ENCODE data around the gene VSTM5.

Gene VSTM5

GRCh38 chr11:93827363-93827762 is 23.1 kb downstream of the VSTM5 start:
- H3K9me3 Mint-ChIP-seq = no peaks in the 10 kb centered on the region
- H3K4me1 Mint-ChIP-seq = no peaks in the 10 kb centered on the region
- no peaks in the 10 kb centered on the region for H3K36me3 Mint-ChIP-seq (ENCODE audit: low read depth)
- H3K27ac Mint-ChIP-seq = no peak overlapping the region
- TF ChIP-seq CTCF (IDR thresholded peaks at IDR 0.05; ENCODE audit: unreplicated experiment in 3 of 3) = no peak
- no peak overlapping the region for H3K4me3 Mint-ChIP-seq
- peaks cover 11% of the 10 kb centered on the region for H3K27me3 Mint-ChIP-seq (ENCODE audit: low read depth)

- Mint-ChIP-seq H3K27ac (peak overlapping the region in 1 of 3 experiments; percentile 8), H3K9me3 (no peaks in the 10 kb centered on the region), H3K4me1 (peaks cover 5% of the 10 kb centered on the region), H3K36me3 (ENCODE audit: low read depth) (no peaks in the 10 kb centered on the region), H3K4me3 (no peak overlapping the region), H3K27me3 (ENCODE audit: low read depth) (no peaks in the 10 kb centered on the region)
- TF ChIP-seq CTCF (IDR thresholded peaks at IDR 0.05; ENCODE audit: unreplicated experiment in 3 of 3) = no peak
Measured at GRCh38 chr11:93823210-93823609, 27.2 kb downstream of the VSTM5 start.

- TF ChIP-seq CTCF (IDR thresholded peaks at IDR 0.05; ENCODE audit: unreplicated experiment in 3 of 3) = no peak
Measured at GRCh38 chr11:93822359-93822758, 28.1 kb downstream of the VSTM5 start.

GRCh38 chr11:93821617-93822016 is 28.8 kb downstream of the VSTM5 start:
- Mint-ChIP-seq H3K36me3 (ENCODE audit: low read depth) (peaks cover 6% of the 10 kb centered on the region), H3K4me1 (peaks cover 11% of the 10 kb centered on the region), H3K27ac (peak overlapping the region in 2 of 3 experiments; percentile 35 to 90), H3K9me3 (no peaks in the 10 kb centered on the region), H3K4me3 (no peak overlapping the region), H3K27me3 (ENCODE audit: low read depth) (no peaks in the 10 kb centered on the region)
- no peak for TF ChIP-seq CTCF (IDR thresholded peaks at IDR 0.05; ENCODE audit: unreplicated experiment in 3 of 3)

More at GRCh38 chr11:93822359-93822758, 28.1 kb downstream of the VSTM5 start:
- peaks cover 11% of the 10 kb centered on the region for H3K4me1 Mint-ChIP-seq
- H3K4me3 Mint-ChIP-seq = no peak overlapping the region
- no peaks in the 10 kb centered on the region for H3K9me3 Mint-ChIP-seq
- peaks cover 5% of the 10 kb centered on the region for H3K36me3 Mint-ChIP-seq (ENCODE audit: low read depth)
- peak overlapping the region in 1 of 3 experiments; percentile 31 for H3K27ac Mint-ChIP-seq
- no peaks in the 10 kb centered on the region for H3K27me3 Mint-ChIP-seq (ENCODE audit: low read depth)

- Mint-ChIP-seq H3K27ac (peak overlapping the region; percentile 13 to 90 (median 61)), H3K36me3 (ENCODE audit: low read depth) (peaks cover 10% of the 10 kb centered on the region), H3K4me3 (no peak overlapping the region), H3K9me3 (no peaks in the 10 kb centered on the region), H3K4me1 (peaks cover 11% of the 10 kb centered on the region), H3K27me3 (ENCODE audit: low read depth) (no peaks in the 10 kb centered on the region)
- no peak for TF ChIP-seq CTCF (IDR thresholded peaks at IDR 0.05; ENCODE audit: unreplicated experiment in 3 of 3)
Measured at GRCh38 chr11:93820847-93821246, 29.6 kb downstream of the VSTM5 start.

- no peaks in the 10 kb centered on the region for H3K9me3 Mint-ChIP-seq
- no peaks in the 10 kb centered on the region for H3K27me3 Mint-ChIP-seq (ENCODE audit: low read depth)
- H3K4me1 Mint-ChIP-seq = peaks cover 11% of the 10 kb centered on the region
- no peak for TF ChIP-seq CTCF (IDR thresholded peaks at IDR 0.05; ENCODE audit: unreplicated experiment in 3 of 3)
- H3K27ac Mint-ChIP-seq = peak overlapping the region; percentile 13 to 90 (median 61)
- peaks cover 17% of the 10 kb centered on the region for H3K36me3 Mint-ChIP-seq (ENCODE audit: low read depth)
- no peak overlapping the region for H3K4me3 Mint-ChIP-seq
Measured at GRCh38 chr11:93819966-93820695, 30.3 kb downstream of the VSTM5 start.

All from nephron (organoid).